Measurements from ENCODE around the gene TBC1D2. TPM values are rescaled to one million over a fixed set of nuclear protein-coding genes. Genes with fewer than 3 reads are reported as not detected.

Gene TBC1D2
- total and polyA plus RNA-seq, 2 of the 4 experiments (the other 2 are of a cell fraction) = 36.9 to 62.7 TPM

DNA sequence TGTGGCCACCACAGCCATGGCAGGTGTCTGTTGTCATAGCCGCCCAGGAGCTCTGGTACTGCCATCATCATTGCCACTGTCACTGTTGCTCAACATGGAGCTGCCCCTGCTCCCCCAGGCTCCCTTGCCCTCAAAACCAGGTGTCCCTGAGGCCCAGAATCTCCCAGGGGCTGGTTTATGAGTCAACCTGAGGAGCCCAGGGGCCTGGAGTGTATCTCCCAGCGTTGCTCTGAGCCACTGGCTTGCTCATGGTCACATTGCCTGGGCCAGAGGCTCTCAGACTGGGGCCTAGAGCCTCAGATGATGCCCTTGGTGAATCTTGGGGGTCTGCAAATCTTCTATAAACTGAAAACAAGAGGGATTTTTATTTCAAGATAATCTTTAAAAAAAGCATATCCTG is 24.7 kb upstream of the TBC1D2 start:
- ChIA-PET CTCF (no interaction called here), POLR2A (ENCODE audit: unreplicated experiment) (no interaction called here)
- dilution Hi-C loops (cut with HindIII; ENCODE audit: low sequenced_read_pairs, unreplicated experiment) = no loop called here
- DNase-seq = no peak
- Histone ChIP-seq H3K79me1 (ENCODE audit: low read depth in 1 of 2, low read length in 2 of 2) (no peaks in the 10 kb centered on the region), H3K9me1 (ENCODE audit: insufficient read depth, low read length) (no peaks in the 10 kb centered on the region), H3K4me2 (ENCODE audit: low read depth, low read length) (no peak overlapping the region), H3K27ac (ENCODE audit: insufficient read depth, low read length) (no peak overlapping the region), H3K9ac (ENCODE audit: low read depth, low read length) (no peak overlapping the region), H3K14ac (replicated peaks; ENCODE audit: low read depth, low read length) (no peak overlapping the region), H3K4me1 (ENCODE audit: control insufficient read depth, insufficient read depth, low read length) (no peaks in the 10 kb centered on the region), H2BK5ac (ENCODE audit: low read depth, low read length, poor library complexity, severe bottlenecking) (no peak overlapping the region), H3K18ac (ENCODE audit: low read depth, low read length) (no peak overlapping the region), H3K56ac (ENCODE audit: extremely low read depth, insufficient read depth, low read length) (no peak overlapping the region), H3K4me3 (ENCODE audit: insufficient read depth, low read depth, low read length) (no peak overlapping the region), H4K91ac (ENCODE audit: insufficient read depth, low read depth, low read length) (no peak overlapping the region), H2BK20ac (ENCODE audit: low read depth, low read length) (no peak overlapping the region), H2BK15ac (ENCODE audit: low read depth, low read length) (no peak overlapping the region), H3K23ac (ENCODE audit: low read depth, low read length) (no peak overlapping the region), H3K36me3 (ENCODE audit: control insufficient read depth, insufficient read depth, low read length) (no peaks in the 10 kb centered on the region), H3K27me3 (ENCODE audit: control insufficient read depth, insufficient read depth, low read length) (peaks cover 33% of the 10 kb centered on the region), H2BK120ac (ENCODE audit: low read depth, low read length) (no peak overlapping the region), H2AFZ (replicated peaks; ENCODE audit: low read length, poor library complexity) (no peak overlapping the region), H3K9me3 (ENCODE audit: control insufficient read depth, insufficient read depth, low read length) (no peaks in the 10 kb centered on the region), H4K8ac (ENCODE audit: low read depth in 2 of 2, low read length in 2 of 2) (no peak overlapping the region), H3K4ac (ENCODE audit: low read depth, low read length) (no peak overlapping the region), H4K20me1 (ENCODE audit: insufficient read depth, low read length) (no peaks in the 10 kb centered on the region), H2AK9ac (replicated peaks; ENCODE audit: low read depth, low read length, poor library complexity) (no peak overlapping the region), H2AK5ac (ENCODE audit: low read depth, low read length) (no peak overlapping the region), H4K5ac (ENCODE audit: low read depth, low read length) (no peak overlapping the region)
- BruUV-seq (replicated peaks) = no TSS peak
- no CpG with 5 or more reads among the region's 2 CpGs for WGBS, 2 experiments (ENCODE audit: extremely low coverage in 2 of 2, insufficient read length in 1 of 2)
- no peak for TF ChIP-seq RAD21 (IDR thresholded peaks at IDR 0.05; ENCODE audit: low read length)
- TF ChIP-seq BHLHE40 (IDR thresholded peaks at IDR 0.05; ENCODE audit: low read depth, low read length) = no peak
- no peak for TF ChIP-seq CEBPB (IDR thresholded peaks at IDR 0.05; ENCODE audit: low read depth, low read length)
- TF ChIP-seq USF2 (IDR thresholded peaks at IDR 0.05; ENCODE audit: low read depth, low read length) = no peak
- no peak for TF ChIP-seq MXI1 (IDR thresholded peaks at IDR 0.05; ENCODE audit: borderline replicate concordance, low read depth, low read length)
- TF ChIP-seq POLR2A (IDR thresholded peaks at IDR 0.05; ENCODE audit: low read depth, low read length) = no peak
- no peak for TF ChIP-seq MAFK (IDR thresholded peaks at IDR 0.05; ENCODE audit: low read depth, low read length)
- TF ChIP-seq CTCF (conservative IDR thresholded peaks at IDR 0.05; ENCODE audit: low read depth, low read length) = no peak
- no peak for TF ChIP-seq NFE2L2 (IDR thresholded peaks at IDR 0.05; ENCODE audit: low read depth, low read length)
- TF ChIP-seq CHD1 (IDR thresholded peaks at IDR 0.05; ENCODE audit: low read depth, low read length) = no peak
- no peak for TF ChIP-seq RCOR1 (IDR thresholded peaks at IDR 0.05; ENCODE audit: insufficient replicate concordance, low read length)
- TF ChIP-seq, protein P1, sequence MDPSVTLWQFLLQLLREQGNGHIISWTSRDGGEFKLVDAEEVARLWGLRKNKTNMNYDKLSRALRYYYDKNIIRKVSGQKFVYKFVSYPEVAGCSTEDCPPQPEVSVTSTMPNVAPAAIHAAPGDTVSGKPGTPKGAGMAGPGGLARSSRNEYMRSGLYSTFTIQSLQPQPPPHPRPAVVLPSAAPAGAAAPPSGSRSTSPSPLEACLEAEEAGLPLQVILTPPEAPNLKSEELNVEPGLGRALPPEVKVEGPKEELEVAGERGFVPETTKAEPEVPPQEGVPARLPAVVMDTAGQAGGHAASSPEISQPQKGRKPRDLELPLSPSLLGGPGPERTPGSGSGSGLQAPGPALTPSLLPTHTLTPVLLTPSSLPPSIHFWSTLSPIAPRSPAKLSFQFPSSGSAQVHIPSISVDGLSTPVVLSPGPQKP (IDR thresholded peaks at IDR 0.05; ENCODE audit: borderline replicate concordance, low read depth, low read length) = no peak
- intact Hi-C loops (cut with micrococcal nuclease) = no loop called here
- in situ Hi-C loops (cut with MboI; ENCODE audit: low sequenced_read_pairs) = no loop called here
- no peak for ATAC-seq (ENCODE audit: low read depth)

Data from IMR-90 (cell line).